Measurements from ENCODE around the gene FUT8.
"Not testable (repeated sequence)": the region's sequence is repeated elsewhere in the genome, so short reads cannot be mapped to it uniquely, and the experiment has no call there.

FUT8 gene

GRCh38 chr14:65419593-65420252 is 7.2 kb downstream of the FUT8 start:
- DNase-seq (ENCODE audit: low read depth in 2 of 2), result no peak

- DNase-seq (ENCODE audit: low read depth in 2 of 2), result no peak
Observed at GRCh38 chr14:65421201-65421981, 8.9 kb downstream of the FUT8 start.

- no peak for DNase-seq (ENCODE audit: low read depth in 2 of 2)
Observed at GRCh38 chr14:65422088-65422834, 9.7 kb downstream of the FUT8 start.

- no peak for DNase-seq (ENCODE audit: low read depth in 2 of 2)
Observed at GRCh38 chr14:65423982-65424381, 11.5 kb downstream of the FUT8 start.

- no peak for DNase-seq (ENCODE audit: low read depth in 2 of 2)
Observed at GRCh38 chr14:65424531-65424930, 12.0 kb downstream of the FUT8 start.

- no peak for DNase-seq (ENCODE audit: low read depth in 2 of 2)
Observed at GRCh38 chr14:65425885-65426284, 13.4 kb downstream of the FUT8 start.

GRCh38 chr14:65426902-65427301 is 14.4 kb downstream of the FUT8 start:
- not testable (repeated sequence) for DNase-seq (ENCODE audit: low read depth in 2 of 2)

- no peak for DNase-seq (ENCODE audit: low read depth in 2 of 2)
Observed at GRCh38 chr14:65428691-65429090, 16.2 kb downstream of the FUT8 start.

- DNase-seq (ENCODE audit: low read depth in 2 of 2), result no peak
Observed at GRCh38 chr14:65429757-65430156, 17.2 kb downstream of the FUT8 start.

- DNase-seq (ENCODE audit: low read depth in 2 of 2), result no peak
Observed at GRCh38 chr14:65431245-65431644, 18.7 kb downstream of the FUT8 start.

- no peak for DNase-seq (ENCODE audit: low read depth in 2 of 2)
Observed at GRCh38 chr14:65431951-65432350, 19.4 kb downstream of the FUT8 start.

- no peak for DNase-seq (ENCODE audit: low read depth in 2 of 2)
Observed at GRCh38 chr14:65432361-65432948, 19.9 kb downstream of the FUT8 start.

GRCh38 chr14:65433157-65433556 is 20.6 kb downstream of the FUT8 start:
- DNase-seq (ENCODE audit: low read depth in 2 of 2), result no peak

- DNase-seq (ENCODE audit: low read depth in 2 of 2), result no peak
Observed at GRCh38 chr14:65433646-65434045, 21.1 kb downstream of the FUT8 start.

GRCh38 chr14:65434216-65434850 is 21.8 kb downstream of the FUT8 start:
- no peak for DNase-seq (ENCODE audit: low read depth in 2 of 2)

- DNase-seq (ENCODE audit: low read depth in 2 of 2), result no peak
Observed at GRCh38 chr14:65438266-65438933, 25.9 kb downstream of the FUT8 start.

- no peak for DNase-seq (ENCODE audit: low read depth in 2 of 2)
Observed at GRCh38 chr14:65439117-65439516, 26.6 kb downstream of the FUT8 start.

- no peak for DNase-seq (ENCODE audit: low read depth in 2 of 2)
Observed at GRCh38 chr14:65440230-65440629, 27.7 kb downstream of the FUT8 start.

- DNase-seq (ENCODE audit: low read depth in 2 of 2), result no peak
Observed at GRCh38 chr14:65444230-65444629, 31.7 kb downstream of the FUT8 start.

GRCh38 chr14:65446159-65446558 is 33.6 kb downstream of the FUT8 start:
- no peak for DNase-seq (ENCODE audit: low read depth in 2 of 2)

- DNase-seq (ENCODE audit: low read depth in 2 of 2), result no peak
Observed at GRCh38 chr14:65449647-65450046, 37.1 kb downstream of the FUT8 start.
